Skin of body (tissue), 2 donors: ENCODE measurements around the gene CAPZB. TPM values are rescaled to one million over a fixed set of nuclear protein-coding genes. Genes with fewer than 3 reads are reported as not detected.

ENCODE experiments used
- DNase-seq: peaks from one replicate; lab custom pipeline; 2025; lab: John Stamatoyannopoulos, UW
- total RNA-seq: library from RNA; depleted of rRNA; stranded (reverse); fragments of >200 nt; gene quantifications from one replicate; pipeline ENCODE4 v1.2.3, GENCODE V29; 2014

CAPZB gene
- total RNA-seq, 1 donor from 2014 or later, result 61.6 TPM

- no peak for DNase-seq
Observed at GRCh38 chr1:19388980-19389379, 96.4 kb downstream of the CAPZB start.

GRCh38 chr1:19387045-19387467 lies 98.3 kb downstream of the CAPZB start:
- no peak for DNase-seq

GRCh38 chr1:19385869-19386591 lies 99.3 kb downstream of the CAPZB start:
- DNase-seq, result peak; percentile 15

DNA sequence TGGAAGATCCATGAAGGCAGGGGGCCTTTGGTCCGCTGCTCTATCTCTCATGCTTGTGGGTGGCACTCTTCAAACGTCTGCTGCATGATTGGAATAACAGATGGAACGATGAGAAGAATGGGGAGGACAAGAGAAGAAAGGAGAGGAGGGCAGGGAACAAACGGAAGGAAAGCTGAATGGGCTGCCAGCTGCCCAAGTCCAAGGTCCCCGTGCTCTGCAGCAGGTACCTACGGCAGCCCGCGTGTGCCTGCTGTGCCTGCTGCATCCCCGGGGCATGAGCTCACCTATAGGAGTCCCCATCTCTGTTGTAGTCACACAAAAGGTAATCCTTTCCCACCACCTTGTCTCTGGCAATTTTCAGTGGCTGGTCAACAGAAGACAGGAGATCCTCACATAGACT lies 100.1 kb downstream of the CAPZB start:
- no peak for DNase-seq

DNA sequence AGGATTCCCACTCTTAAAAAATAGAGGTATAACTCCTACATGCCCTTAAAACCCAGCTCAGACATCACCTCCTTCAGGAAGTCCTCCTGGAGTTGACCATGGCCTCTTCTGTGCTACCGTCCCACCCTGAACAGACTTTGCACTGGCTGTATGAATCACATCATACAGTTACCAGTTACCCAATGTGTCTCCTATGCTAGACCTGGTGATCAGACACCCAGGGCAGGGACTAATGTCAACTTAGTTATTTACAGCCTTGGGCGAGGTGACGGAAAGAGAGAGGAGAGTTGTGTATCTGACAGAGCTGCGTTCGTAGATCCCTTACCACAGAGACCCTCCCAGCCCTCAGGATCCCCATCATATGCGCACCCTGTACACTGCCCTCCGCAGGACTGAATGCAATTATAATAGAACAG lies 100.6 kb downstream of the CAPZB start:
- no peak for DNase-seq

DNA sequence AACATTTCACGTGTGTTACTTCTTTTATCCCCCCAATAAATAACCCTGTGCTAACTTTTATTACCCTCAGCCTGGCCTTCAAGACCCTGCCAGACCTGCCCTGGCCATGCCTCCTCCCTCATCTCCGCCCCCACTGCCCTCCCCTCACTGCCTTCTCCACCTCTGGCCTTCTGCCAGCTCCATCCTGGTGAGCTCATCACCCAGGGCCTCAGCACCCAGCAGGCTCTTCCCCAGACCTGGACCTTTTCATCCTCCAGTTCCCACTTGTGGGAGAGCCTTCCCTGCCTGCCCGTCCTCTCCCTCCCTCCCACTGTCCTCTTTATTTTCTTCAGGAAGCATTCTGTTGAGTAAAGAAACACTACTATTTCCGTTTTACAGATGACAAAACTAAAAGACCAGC lies 101.2 kb downstream of the CAPZB start:
- no peak for DNase-seq

- DNase-seq, result no peak
Observed at GRCh38 chr1:19382222-19382621, 103.1 kb downstream of the CAPZB start.

DNA sequence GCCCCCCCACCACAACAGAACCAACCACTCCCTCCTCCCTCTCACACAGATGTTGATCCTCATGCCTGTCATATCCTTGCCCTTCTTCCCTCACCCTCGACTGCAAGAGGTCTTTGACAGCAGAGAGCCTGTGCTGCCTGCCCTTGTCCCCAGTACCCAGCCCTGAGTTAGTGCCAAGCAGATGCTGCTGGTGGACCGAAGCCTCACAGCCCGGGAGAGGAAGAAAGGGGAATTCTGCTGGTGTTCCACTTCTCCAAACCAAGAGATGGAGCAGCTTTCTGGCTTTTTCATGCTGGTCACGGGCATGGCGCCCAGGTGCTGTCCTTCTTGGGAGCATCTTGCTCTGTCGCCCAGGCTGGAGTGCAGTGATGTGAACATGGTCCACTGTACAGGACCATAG lies 104.1 kb downstream of the CAPZB start:
- DNase-seq, result no peak

DNA sequence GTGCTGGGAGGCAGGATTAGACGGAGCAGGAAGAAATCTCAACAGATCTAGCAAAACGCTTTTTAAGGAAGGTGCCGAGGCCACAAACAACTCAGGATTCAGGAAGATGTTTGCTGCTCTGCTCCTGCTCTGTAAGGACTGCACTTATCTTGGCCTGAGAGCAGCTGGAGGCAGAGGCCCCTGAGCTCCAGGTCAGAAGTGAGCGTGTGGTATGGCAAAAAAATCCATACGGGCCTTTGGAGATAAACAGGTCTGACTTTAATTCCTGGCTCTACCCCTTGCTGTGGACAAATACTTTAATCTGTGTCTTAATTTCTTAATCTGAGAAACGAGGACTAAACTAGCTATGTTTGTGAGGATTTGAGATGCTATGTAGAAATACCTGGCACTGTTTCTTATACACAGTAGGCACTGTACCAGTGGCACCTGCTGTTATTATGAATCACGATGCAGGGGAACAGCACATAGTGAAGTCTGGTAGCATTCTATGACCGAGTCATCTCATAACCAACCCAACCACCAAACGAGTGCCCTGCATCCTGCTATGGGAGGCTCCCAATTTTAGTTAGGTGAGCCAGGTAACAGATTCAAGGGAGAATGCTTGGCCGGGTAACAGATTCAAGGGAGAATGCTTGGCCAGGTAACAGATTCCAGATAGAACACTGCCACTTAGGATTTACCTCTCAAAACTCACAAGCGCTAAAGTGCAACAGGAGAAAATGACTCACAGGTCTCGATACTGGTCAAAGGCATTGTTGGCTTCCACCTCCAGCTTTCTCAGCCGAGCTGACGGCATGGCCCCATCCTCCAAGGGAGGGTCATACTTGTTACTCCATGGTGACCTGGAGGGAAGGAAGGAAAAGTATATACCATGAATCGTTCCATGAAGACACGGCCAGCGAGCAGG lies 107.3 kb downstream of the CAPZB start:
- DNase-seq, result no peak

DNA sequence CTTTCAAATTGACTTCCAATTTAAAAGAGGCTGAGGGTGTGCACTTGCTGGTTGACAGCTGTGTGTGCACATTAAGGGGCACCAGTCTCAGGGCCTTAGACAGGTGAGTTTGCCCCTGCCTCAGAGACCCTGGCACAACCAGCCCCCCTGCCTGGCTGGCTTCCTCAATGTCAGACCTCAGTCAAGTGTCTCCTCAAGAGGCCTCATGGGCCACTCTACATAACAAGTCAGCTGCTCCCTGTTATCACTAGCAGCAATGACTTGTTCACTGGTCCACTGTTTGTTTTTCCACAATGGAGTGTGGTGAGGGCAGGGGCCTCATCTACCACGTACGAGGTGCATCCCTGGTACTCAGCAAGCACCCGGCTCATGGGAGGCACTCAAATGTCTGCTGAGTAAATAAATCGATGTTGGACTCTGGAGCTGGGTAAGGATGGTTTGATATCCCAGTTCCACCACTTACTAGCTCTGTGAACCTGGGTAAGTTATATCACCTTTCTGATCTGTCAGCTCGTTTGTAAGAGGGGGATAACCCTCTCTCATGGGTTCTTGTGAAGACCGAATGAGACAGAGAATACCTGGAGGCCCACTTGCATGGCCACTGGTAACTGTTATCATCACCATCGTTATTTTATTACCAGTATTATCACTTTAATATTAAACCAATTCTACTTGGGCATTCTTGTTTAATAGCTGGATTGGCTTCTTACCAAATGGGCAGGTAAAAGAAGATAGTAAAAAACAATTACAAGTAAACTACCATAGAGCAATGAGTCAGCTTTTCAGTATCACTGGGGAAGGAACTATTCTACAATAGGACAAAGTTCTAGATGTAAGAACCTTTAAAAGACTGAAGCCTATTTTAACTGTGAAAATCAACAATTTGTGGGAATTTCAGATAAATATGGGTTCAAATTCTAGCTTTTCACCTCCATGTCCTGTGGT lies 108.6 kb downstream of the CAPZB start:
- DNase-seq, result no peak

GRCh38 chr1:19375631-19376400 lies 109.5 kb downstream of the CAPZB start:
- no peak for DNase-seq

DNA sequence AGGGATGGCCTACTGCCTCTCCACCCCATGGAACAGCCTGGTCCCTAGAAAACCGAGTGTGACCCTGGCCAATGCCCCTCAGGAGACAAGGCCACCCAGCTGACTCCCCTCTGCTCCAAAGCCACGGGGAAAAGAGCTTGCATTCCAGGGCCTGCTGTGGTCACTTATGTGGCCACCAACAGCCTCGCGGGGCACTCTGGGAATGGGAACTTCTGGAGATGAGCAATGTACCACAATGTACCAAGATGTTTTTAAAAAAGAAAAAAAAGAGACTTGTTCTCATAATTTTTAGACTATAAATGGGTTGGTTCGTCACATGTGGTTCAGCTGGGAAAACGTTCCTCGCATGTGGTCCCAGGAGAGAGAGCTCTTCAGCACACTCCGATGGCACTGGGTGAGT lies 110.4 kb downstream of the CAPZB start:
- no peak for DNase-seq

GRCh38 chr1:19374083-19374801 lies 111.1 kb downstream of the CAPZB start:
- no peak for DNase-seq

DNA sequence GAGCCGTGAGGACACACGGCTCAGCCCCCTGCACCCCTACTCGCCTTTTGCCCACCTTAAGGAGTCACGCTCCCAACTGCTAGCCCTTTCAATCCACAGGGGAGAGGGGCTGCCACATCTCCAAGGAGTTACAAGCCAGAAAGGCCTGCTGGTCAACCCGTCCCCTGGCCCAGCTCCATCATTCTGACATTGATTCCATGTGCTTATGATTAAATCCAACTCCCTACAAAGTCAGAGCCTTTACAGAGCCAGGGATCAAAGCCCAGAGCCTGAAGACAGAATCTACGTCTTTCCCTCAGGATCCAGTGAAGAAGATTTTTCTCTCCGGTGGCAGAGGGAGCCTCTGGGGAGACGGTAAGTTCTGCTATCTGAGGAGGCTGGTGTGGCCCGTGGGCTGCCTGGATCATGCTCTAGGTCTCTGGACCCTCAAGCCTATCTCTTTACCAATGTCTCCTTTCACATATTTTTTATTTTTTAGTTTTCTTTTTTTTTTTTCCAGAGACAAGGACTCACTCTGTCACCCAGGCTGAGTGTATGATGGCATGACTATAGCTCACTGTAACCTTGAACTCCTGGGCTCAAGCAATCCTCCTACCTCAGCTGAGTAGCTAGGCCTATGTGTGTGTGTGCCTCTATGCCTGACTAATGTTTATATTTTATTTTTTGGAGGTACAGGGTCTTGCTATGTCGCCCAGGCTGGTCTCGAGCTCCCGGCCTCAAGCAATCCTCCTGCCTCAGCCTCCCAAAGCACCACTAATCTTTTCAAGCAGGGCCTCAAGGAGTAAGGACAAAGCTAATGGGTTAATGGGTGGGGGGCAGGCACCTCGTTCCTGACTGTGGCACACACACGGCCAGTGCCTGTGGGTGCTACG lies 111.9 kb downstream of the CAPZB start:
- no peak for DNase-seq

- no peak for DNase-seq
Observed at GRCh38 chr1:19372602-19373001, 112.7 kb downstream of the CAPZB start.

DNA sequence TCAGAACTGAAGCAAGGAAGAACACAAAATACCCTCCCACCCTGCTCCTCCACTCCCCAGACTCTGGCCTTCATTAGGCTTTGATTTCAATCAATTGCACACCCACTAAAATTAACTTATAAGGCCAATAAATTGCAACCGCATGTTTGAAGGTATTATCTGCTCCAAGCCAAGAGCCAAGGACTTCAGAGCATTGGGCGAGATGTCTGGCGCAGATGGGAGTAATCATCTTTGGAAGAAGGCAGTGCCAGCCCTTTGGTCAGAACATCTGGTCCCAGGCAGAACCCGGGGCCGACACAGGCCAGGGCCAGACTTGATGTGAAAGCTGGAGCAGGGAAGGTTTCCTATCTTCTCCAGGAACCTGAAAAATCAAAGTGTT lies 113.2 kb downstream of the CAPZB start:
- no peak for DNase-seq

DNA sequence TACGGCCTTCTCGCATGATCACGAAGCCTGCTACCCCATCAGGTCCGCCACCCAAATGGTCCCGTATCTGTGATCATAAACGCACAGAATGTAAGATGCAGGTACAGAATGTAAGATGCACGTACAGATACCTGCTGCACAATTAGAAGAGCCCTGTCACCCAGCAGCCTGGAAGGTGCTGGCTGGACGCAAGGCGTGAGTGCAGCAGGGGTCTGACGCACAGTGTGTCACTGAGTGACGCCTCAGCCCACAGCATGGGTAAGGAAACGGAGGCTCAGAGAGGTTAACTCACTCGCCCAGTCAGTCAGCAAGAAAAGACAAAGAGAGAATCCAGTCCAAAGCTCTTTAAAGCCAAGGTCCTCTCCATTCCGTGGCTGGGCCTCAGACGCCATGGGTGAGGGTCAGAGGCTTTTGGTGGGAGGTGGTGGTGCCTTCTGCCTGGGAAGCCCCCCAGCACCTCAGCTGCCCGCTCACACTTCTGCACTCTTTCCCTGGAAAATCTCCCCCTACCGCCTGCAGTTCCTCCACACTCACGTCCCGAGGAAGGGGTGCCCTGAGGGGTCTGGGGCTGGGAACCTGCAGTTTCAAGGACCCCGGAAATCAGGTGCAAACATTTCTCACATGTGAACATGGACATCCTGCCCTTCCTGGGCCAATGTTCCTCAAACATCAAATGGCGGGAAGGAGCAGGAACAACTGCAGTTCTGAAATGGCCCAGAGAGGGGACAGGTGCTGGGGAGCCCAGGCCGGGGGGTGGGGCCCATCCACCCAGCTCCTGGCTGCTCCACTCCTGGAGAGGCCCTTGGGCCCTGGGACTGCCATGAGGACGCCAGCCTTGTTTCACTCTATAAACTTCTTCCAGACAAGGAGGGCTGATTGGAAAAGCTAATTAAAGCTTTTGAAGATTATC lies 113.9 kb downstream of the CAPZB start:
- DNase-seq, result no peak
